Stimulated activated CD4-positive, alpha-beta T cell treated with anti-CD3 and anti-CD28 coated beads, Interleukin-12 subunit alpha, Interleukin-12 subunit beta, amount 100 ng/mL, for 24 hours (primary cell): Measurements from ENCODE around the gene LUZP1.

Source experiments
- DNase-seq, 2 experiments: peaks; one replicate each; pipeline ENCODE4 v3.0.0-alpha.2; 2020; ENCODE audit warnings: low read depth in 2 of 2

The LUZP1 gene

GRCh38 chr1:23118407-23118806, 50.2 kb downstream of the LUZP1 start:
- DNase-seq = no peak

DNA sequence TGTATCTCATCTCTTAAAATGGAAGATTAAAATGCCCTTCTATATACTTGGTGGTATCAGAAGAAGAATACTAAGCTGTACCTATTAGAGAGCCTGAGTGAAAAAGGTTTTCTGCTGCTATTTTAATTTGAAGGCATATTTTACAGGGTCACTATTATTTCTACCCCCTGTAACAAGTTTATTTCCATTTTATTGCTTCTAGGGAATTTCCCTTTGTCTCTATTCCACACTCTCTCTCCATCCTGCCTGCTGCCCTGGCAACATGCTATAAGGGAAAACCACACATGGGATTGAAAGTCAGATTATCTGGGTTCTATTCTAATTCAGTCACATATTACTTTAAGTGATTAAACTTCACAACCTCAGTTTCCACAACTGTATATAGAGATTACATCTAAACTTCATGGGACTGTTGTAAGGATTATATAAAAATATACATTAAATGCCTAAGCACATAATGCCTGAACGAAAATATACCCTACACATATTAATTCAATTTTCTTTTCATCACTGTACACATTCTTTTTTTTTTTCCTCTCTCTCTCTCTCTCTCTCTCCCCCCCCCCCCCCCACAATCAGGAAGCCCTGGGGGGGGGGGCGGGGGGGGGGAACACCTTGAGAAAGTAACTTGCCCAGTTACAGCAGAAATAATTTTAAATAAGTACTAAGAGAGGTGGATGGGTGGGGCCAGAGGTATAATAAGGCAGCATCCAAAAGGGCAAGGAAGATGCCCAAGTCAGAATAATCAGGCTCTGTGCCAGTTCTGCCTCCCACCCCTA, 51.5 kb downstream of the LUZP1 start:
- DNase-seq = no peak

DNA sequence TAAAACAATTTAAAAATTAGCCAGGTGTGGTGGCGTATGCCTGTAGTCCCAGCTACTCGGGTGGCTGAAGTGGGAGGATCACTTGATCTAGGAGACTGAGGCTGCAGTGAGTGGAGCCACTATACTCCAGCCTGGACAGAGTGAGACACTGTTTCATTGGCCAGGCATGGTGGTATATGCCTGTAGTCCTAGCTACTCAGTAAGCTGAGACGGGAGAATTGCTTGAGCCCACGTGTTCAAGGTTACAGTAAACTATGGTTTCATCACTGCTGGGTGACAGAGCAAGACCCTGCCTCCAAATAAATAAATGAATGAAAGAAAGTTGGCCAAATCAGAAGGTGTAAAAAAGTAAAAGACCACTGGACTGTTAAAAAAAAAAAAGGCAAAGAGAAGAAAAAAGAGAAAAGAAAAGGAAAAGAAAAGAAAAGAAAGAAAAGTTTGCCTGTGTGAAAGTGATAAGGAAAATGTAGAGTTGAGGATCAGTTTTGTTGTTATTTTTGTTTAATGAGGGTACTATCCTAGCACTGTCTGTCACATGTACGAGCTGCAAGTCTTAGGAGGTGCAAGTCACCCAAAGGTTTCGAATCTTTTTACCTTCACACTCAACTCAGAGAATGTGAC, 52.3 kb downstream of the LUZP1 start:
- no peak for DNase-seq

DNA sequence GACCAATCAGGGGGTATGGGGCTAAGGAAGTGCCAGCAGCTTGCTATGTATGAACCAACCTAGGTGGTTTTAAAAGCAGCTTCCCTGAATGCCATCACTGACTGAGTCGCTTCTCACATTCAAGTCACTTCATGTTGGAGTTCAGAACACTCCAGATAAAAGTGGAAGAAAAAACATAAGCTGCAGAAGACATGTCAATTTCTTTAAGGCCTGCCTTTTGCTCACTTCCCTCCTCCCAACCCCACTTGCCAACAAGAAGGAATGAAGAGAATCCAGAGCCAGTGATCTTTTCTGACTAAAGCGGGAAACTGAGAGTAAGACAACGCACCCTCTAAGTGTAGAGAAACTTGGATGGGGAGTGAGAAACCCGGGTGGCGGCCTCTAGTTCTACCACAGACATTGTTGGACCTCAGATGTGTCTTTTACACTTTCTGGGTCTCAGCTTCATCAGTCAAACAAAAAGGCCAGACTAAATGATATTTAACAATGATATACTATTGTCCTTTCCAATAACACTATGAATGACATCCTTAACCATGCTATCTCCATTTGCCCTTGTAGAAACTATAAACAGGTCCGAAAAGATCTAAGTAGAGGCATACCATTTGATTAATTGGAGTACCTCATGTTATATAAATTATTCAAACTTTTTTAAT, 54.1 kb downstream of the LUZP1 start:
- no peak for DNase-seq

- no peak for DNase-seq
These were observed 56.8 kb downstream of the LUZP1 start for GRCh38 chr1:23111600-23112535.

DNA sequence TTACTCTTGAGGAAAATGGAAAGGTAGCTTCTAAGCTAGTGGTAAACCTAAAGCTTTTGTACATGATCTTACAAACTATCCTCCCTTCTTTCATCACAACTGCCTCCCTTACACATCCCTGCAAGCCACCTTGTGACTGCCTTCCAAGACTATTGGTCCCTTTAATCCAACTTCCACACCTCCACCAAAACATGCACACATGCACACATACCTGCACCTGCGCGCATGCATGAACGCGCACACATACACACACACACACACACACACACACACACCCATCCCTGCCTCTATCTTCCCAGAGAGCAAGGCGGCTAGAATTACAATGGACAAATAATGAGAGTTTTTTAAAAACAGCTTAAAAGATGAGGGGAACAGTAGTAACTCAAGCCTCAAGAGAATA, 58.3 kb downstream of the LUZP1 start:
- DNase-seq = no peak

- no peak for DNase-seq
These were observed 59.6 kb downstream of the LUZP1 start for GRCh38 chr1:23108918-23109533.

GRCh38 chr1:23103001-23103889, 65.4 kb downstream of the LUZP1 start:
- DNase-seq = no peak

DNA sequence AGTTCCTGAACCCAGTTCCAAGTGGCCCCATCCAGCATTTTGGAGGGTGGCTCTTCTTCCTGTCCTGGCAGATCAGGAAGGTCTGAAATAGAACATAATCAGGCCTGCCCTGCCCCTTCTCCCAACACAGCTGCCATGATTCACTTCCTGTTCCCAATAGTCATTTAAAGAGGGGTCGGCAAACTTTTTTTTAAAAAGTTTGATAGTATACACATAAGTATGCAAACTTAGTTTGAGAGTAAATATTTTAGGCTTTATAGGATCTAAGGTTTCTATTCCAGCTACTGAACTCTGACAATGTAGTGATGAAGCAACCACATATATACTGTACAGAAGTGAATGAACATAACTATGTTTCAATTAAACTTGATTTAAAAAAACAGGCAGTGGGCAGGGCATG, 66.4 kb downstream of the LUZP1 start:
- DNase-seq = no peak

DNA sequence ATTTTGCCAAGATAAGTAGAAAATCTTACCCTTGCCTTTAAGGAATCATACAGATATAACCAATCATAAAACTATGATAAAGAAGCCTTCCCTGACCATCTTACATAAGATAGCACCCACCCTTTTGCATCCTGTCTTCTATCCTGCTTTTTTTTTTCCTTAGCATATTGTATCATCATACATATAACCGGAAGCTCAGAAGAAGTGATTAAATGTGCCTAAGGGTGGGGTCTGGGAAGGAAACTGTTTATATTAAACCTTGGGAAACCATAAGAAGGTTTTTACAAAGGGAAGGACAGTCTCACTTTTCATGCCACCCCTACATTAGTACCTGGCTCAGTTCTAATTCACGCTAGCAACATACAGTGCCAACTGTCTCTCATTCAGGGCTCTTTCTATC, 66.8 kb downstream of the LUZP1 start:
- DNase-seq = no peak

DNA sequence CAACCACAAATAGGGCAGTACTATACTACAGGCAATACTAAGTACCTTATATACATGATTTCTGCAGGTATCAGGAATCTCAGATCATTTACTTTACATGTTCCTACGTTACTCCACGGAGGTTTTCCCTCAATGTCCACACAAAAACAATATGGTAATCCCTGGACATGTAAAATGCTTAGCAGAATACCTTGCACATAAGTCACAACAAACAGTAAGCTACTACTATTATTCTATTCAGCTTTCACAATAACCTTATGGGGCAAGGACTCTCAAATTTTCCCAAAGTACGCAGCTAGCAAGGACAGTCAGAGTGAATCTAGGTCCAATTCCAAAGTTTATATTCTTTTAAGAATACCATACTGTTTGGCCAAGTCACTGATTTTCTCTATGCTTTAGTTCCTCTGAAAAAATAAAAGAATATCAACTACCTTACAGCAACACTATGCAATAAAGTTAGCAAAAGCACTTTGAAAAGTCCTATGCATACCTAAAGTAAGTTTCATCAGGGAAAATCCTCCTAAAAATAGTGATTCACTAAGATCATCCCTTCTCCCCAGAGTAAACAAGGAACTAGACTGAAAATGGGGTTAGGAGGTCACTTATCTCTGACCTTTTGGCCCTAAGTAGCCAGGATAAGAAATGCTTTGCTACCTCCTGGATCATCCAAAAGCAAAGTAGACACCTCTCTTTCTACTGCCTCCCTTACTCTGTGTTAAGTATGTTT, 67.4 kb downstream of the LUZP1 start:
- no peak for DNase-seq

GRCh38 chr1:23100074-23100748, 68.4 kb downstream of the LUZP1 start:
- no peak for DNase-seq

DNA sequence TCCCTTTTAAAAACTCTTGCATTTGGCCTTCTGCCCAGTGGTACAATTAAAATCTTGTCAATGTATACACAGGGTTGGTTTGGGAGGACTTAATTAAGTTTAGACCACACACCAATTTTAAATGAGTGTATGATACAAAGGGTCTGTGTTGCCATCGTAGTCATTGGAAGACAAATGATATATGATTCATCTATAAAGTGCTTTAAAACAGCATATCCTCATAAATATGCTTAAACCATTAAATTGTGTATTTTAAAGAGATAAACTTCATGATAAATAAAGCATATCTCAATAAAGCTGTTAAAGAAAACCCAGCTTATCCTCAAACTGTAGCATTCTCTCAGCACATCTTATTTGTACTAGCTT, 69.5 kb downstream of the LUZP1 start:
- no peak for DNase-seq

- peak; percentile 33 to 42 for DNase-seq
These were observed 70.0 kb downstream of the LUZP1 start for GRCh38 chr1:23098463-23099170.

DNA sequence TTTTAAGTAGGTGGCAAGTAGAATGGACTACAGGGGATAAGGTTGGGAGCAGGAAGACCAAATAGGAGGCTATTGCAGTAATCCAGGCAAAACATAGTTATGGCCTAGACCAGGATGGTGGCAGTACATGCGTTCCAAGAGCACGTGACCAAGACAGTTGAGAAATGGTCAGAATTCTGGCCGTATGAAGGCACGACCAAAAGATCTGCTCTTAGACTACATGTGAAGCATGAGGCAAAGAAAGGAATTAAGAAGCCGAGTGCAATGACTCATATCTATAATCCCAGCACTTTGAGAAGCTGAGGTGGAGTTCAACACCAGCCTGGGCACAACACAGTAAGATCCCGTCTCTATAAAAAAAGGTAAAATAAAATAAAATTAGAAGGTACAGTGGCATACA, 71.3 kb downstream of the LUZP1 start:
- DNase-seq = no peak

GRCh38 chr1:23092447-23092846, 76.2 kb downstream of the LUZP1 start:
- no peak for DNase-seq

- no peak for DNase-seq
These were observed 77.1 kb downstream of the LUZP1 start for GRCh38 chr1:23091545-23091944.

DNA sequence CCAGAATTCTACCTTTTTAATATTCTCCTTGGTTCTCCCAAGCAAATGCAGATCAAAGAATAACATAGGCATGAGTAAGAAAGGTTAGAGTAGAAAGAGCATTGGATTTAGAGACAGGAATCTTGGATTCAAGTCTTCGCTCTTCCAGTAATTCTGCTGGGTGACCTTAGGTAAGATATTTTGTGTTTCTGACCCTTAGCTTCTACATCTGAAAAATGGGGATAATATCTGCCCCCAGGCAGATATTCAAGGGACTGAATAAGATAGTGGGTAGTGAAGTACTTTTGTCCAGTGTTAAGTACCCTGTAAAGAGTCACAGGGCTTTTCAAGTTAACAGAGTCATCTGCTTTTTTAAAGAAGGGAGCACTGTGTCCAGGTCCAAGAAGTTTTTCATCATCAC, 78.6 kb downstream of the LUZP1 start:
- no peak for DNase-seq

DNA sequence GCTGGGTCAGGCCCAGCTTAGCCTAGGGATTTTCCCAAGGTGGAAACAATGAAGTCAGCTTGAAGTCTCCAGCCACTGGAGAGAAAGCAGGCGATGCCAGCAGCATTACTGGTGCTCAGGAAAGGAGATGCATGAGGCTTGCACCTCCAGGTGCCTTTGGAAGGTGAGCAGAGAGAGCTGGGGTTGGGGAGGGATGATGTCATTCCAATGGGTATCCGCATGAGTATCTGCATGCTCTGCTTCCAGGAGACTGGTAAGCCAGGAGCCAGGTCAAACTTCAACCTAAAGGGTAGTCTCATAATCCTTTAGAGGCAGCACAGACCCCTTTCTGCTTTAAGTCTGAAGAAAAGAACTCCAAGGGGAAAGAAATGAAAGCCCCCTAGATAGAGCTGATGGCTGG, 80.6 kb downstream of the LUZP1 start:
- DNase-seq = no peak
